ENCODE measurements around the gene MRPL34.
A peak's percentile ranks its signal among the peaks of the same experiment; 100 is the strongest.

MRPL34 gene

GRCh38 chr19:17309198-17309964 lies 3.7 kb downstream of the MRPL34 start, which contains the start of gene DDA1:
TSS of gene DDA1 (plus strand) at chr19:17309563. CDS start at chr19:17309655, 92 bp downstream.
- peak; percentile 100 for DNase-seq (ENCODE audit: low read depth in 2 of 2)

DNA sequence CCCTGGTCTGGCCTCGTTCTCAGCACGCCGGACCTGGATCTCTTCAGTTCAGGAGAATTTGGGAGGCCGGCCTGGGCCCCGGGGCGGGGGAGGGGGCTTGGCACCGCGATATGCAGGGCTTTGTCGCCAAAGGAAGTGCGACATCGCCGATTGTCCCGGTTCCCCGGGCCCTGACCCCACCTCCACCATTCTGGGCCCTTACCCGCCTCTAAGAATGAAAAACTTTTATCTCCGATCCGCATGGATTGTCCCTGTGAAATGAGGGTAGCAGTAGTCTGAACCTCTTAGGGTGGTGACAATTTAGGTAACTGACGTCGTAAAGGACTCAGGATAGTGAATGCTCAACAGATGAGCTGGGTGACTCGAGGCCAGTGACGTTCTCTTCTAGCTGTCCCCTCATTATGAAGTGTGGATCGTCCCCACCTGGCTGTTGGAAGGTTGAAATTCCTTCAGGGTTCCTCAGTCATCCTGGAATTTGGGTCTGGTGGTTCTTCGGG lies 4.3 kb downstream of the MRPL34 start:
- DNase-seq (ENCODE audit: low read depth in 2 of 2), result no peak

DNA sequence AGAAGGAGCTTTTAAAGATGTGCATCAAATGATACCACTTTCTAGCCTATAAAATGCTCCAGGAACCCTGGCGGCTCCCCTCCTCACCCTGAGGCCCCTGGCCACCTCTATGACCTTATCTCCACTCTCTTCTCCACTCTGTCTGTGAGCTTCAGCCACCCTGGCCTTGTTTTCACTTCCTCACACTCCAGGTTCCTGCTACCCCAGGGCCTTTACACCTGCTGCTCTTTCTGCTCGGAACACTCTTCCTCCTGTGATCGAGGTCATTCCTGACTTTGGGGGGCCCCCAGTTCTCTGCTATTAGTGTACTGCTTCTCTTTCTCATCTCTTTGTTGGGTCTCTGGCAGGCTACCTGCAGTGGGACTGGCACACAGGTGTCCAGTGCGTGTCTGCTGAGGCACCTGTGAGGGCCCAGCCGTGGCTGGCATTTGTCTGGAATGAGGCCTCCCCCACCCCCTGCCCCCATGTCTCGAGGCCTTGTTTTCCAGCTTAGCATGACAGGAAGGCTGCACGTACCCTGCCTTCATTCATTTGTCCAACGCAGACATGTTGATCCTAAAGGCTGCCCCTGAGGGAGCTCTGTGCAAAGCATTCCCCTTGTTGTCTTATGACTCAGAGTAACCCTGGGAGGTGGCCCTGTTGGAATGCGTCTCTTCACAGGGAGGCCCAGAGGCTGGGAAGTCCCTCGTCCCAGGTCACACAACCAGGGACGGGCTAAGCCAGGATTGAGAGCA lies 6.0 kb downstream of the MRPL34 start:
- DNase-seq (ENCODE audit: low read depth in 2 of 2), result no peak

DNA sequence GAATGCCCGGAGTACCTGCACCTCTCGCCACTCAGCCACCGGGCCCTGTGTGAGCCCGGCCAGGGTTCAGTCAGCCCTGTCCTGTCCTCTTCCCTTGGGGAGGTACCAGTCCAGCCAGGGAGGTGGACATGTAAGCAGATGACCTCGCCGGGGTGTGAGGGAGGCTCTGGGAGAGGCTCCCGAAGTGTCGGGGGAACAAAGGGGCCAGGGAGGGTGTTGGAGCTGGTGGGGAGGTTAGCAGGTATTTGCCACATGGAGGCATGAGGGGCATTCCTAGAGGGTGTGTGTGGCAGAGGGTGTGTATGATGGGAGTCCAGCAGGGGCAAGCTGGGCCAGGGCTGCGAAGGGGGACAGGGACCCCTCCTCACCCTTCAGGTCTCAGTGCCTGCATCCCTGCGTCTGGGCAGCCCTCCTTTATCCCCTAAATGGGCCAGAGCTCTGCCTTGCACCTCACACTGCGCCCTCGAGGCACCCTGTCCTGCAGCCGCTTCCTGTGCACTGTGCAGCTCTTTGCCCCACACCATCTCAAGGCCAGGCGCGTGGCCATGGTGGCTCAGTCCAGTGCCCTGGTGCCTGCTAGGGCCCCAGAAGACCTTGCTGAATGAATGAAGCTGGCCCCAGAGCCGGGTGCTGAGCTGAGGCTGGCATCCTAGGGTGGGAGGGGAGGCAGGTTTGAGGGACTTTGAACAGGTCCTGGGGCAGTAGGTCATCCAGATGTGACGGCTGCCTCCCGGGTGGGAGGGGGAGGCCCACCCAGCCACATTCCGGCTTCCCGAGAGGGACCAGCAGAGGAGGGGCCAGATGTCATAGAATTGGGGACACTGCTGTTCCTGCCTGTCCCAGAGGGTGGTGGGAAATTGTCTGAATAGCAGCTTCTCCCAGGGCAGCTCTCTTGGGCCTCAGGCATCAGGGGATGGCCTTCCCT lies 6.8 kb downstream of the MRPL34 start:
- DNase-seq (ENCODE audit: low read depth in 2 of 2), result no peak

DNA sequence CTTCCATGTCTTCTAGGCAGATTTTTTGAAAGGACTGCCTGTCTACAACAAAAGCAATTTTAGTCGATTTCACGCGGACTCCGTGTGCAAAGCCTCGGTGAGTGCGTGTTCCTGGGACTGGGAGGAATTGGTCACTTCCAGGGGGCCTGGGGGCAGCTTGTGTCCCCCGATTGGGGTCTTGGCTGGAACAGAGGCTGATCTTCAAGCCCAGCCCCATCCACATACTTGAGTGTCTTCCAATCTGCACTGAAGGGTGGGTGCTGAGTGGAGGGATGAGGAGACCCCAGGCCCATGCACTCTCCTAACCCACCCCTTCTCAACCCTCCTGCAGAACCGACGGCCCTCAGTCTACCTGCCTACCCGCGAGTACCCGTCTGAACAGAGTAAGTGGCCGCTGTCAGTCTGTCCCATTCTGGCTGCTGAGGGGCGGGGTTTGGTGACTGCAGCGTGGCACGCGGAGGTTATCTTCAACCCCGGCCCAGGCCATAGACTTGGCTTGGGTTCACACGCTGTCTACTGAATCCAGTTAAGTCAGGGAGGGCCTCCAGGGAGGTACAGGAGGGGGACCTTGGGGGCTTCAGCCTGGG lies 8.4 kb downstream of the MRPL34 start:
- no peak for DNase-seq (ENCODE audit: low read depth in 2 of 2)

GRCh38 chr19:17318966-17319365 lies 13.3 kb downstream of the MRPL34 start:
- no peak for DNase-seq (ENCODE audit: low read depth in 2 of 2)

DNA sequence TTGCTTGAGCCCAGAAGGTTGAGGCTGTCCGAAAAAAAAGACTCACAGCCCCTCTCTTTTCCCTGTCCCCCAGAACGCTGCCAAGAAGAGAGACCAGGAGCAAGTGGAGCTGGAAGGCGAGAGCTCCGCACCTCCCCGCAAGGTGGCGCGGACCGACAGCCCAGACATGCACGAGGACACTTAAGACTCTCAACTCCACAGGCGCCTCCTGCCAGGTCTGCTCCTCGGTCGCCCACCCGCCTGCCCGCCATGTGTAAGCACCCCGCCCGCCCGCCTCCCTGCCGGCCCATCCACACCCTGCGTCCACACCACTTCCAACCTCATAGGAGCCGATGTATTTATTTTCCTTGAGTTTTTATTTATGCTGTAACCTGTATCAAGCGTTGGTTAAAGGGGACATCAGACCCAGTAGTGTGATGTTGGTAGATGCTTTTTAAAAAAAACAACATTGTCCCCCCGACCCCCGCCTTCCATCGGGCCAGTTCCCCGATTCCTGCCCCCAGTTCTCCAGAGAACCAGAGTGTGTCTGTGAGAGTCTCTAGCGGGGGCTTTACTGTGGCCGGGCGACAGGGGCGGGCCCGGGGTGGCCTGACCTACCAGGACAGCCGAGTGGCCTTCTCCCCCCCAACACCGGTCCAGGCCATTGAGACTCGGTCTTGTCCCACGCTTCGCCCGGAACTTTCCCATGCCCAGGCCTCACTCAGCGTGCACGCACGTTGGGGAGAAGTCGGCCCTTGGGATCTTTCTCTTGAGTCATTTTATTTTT lies 14.0 kb downstream of the MRPL34 start:
- DNase-seq (ENCODE audit: low read depth in 2 of 2), result no peak

GRCh38 chr19:17320435-17320834 lies 14.8 kb downstream of the MRPL34 start:
- no peak for DNase-seq (ENCODE audit: low read depth in 2 of 2)

- DNase-seq (ENCODE audit: low read depth in 2 of 2), result no peak
These were observed 16.2 kb downstream of the MRPL34 start for GRCh38 chr19:17321655-17322489.

DNA sequence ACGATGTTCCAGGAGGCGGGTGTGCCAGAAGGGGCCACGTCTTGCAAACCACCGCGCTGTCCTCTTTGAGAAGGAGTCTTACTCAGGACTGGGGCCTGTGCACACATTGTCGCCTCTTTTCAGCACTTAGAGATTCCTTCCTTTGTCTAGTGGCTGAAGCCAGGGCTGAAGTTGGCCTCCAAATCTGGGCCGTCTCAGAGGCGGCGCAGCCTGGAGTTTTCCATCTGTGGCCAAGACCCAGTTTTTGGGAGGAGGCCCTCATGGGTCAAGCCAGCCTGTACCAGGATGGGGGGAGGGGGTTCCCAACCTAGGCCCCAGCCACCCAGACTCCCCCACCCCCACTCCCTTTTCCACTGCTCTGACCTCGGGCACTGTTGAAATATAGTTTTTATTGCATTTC lies 17.2 kb downstream of the MRPL34 start:
- DNase-seq (ENCODE audit: low read depth in 2 of 2), result no peak

DNA sequence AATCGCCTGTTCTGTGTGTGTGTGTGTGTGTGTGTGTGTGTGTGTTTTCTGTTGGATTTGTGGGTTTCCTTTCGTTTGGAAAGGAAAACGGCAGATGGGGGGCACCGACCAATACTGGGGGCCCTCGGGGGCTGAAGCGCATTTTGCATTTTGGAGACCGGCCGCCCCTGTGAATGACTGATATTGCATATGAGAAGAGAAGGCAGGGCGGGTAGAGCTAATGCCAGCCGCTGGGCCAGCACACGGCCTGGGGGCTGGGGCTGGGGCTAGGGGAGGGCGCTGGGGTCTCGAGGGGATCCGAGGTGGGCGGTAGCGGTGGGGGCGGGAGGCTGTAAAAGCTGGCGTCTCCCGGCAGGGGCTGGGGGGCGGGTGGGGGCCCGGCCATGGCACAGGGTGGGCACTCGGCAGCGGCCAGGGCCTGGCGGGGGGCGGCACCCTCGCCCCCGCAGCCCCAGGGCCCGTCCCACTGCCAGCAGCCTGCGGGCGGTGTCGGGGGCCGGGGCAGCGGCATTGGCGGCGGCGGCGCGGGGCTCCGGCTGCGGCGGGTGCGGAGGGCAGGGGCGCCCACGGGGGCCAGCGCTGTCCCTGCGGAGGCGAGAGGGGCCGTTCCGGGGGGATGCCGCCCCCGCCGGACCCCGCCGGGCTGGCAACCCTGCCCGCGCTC lies 17.8 kb downstream of the MRPL34 start:
- no peak for DNase-seq (ENCODE audit: low read depth in 2 of 2)

- DNase-seq (ENCODE audit: low read depth in 2 of 2), result no peak
These were observed 18.3 kb downstream of the MRPL34 start for GRCh38 chr19:17323964-17324332.

- no peak for DNase-seq (ENCODE audit: low read depth in 2 of 2)
These were observed 18.9 kb downstream of the MRPL34 start for GRCh38 chr19:17324357-17325114.

DNA sequence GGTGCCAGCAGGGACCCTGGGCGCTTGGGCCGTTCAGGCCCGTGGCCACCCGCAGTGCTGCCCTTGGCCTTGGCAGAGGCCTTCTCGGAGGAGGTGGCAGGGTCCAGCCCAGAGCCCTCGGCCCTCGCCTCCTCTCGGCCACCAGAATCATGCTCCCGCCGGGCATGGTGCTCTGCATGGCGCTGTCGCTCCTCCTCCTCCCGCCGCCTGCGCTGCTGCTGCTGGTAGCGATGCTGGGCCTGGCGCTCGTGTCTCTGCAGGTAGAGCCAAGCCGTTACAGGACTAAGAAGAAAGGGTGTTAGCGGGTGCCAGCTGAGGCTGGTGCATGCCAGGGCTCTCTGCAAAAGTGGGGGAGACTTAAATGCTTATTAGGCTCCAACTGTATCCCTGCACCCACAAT lies 19.5 kb downstream of the MRPL34 start:
- no peak for DNase-seq (ENCODE audit: low read depth in 2 of 2)

DNA sequence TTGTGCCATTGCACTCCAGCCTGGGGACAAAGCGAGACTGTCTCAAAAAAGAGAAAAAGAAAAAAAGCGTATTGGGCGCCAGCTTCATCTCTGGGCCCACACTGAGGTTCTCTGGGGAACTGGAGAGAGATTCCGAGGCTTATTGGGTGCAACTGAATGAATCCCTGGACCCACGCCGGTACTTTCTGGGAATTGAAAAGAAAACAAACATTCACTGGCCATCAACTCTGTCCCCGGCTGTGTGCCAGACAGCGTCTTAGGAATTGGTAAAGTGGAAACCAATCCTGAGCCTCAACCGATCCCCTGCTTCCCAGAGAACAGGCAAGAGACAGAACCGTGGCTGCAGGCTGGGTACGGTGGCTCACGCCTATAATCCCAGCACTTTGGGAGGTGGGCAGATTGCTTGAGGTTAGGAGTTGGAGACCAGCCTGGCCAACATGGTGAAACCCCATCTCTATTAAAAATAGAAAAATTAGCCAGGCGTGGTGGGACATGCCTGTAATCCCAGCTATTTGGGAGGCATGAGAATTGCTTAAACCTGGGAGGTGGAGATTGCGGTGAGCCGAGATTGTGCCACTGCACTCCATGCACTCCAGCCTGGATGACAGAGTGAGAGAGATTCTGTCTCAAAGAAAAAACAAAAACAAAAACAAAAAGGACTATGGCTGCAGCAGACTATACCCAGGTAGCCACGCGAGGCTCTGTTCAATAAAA lies 20.4 kb downstream of the MRPL34 start:
- no peak for DNase-seq (ENCODE audit: low read depth in 2 of 2)

GRCh38 chr19:17326595-17326966 lies 20.9 kb downstream of the MRPL34 start:
- no peak for DNase-seq (ENCODE audit: low read depth in 2 of 2)

- no peak for DNase-seq (ENCODE audit: low read depth in 2 of 2)
These were observed 21.5 kb downstream of the MRPL34 start for GRCh38 chr19:17327068-17327653.

Measured in fibroblast of skin of left biceps (primary cell).